HL-60 (cell line): ENCODE measurements around the gene CTNNA1.
"Not testable (repeated sequence)": the region's sequence is repeated elsewhere in the genome, so short reads cannot be mapped to it uniquely, and the experiment has no call there.

Experiments used
- DNase-seq, 2 experiments: peaks; one replicate each; pipeline ENCODE4 v3.0.0-alpha.2; 2010 to 2020; ENCODE audit warnings: low read depth in 1 of 2, low spot score in 1 of 2
- H3K27ac ChIP-seq: fragments of 250-450 bp; sonication (Bioruptor Pico); replicated peaks from 2 replicates; pipeline ENCODE4 v1.5.1; 2020; ENCODE audit warnings: mild to moderate bottlenecking, moderate library complexity
- H3K27me3 ChIP-seq: fragments of 250-450 bp; sonication (Bioruptor Pico); 2 replicates; pipeline ENCODE4 v1.5.1; 2021; ENCODE audit warnings: mild to moderate bottlenecking, moderate library complexity; ENCODE audit not compliant: insufficient read depth, poor library complexity, severe bottlenecking
- H3K4me3 ChIP-seq: replicated peaks from 2 replicates; pipeline ENCODE4 v1.5.1; 2011; ENCODE audit warnings: mild to moderate bottlenecking, control low read depth, low read length; ENCODE audit not compliant: insufficient read depth
- GABPA ChIP-seq: IDR thresholded peaks from 2 replicates; pipeline ENCODE4 v1.6.1; 2012; ENCODE audit warnings: low read depth
- POLR2AphosphoS5 ChIP-seq: IDR thresholded peaks from 2 replicates; pipeline ENCODE4 v1.6.1; 2012; ENCODE audit warnings: low read depth
- SPI1 ChIP-seq: IDR thresholded peaks from 2 replicates; pipeline ENCODE4 v1.6.1; 2012; ENCODE audit warnings: low read depth, mild to moderate bottlenecking, borderline replicate concordance
- TF ChIP-seq, protein P1 (sequence below): IDR thresholded peaks from 2 replicates; pipeline ENCODE4 v1.6.1; 2012; ENCODE audit warnings: low read depth; ENCODE audit not compliant: insufficient replicate concordance
- TF ChIP-seq, protein P2 (sequence below): IDR thresholded peaks from one replicate; pipeline ENCODE4 v1.5.1; 2011; ENCODE audit warnings: low read length, control low read depth, inconsistent platforms; ENCODE audit not compliant: insufficient read depth

Gene CTNNA1

DNA sequence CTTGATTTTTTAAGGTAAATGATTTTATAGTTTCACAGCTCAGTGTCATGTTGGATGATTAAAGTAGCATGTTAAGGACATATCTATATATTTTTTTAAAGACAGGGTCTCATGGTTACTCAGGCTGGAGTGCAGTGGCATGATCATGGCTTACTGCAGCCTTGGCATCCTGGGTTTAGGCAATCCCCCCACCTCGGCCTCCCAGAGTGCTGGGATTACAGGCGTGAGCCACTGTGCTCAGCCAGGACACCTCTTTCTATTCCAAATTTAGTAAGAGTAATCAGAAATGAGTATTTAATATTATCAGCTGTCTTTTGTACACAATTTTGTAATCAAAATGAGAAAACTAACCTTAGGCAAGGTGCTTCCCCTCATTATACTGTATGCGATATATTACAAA lies 160.5 kb downstream of the CTNNA1 start:
- no peak for DNase-seq
- Histone ChIP-seq H3K27ac (no peak overlapping the region), H3K4me3 (no peak overlapping the region), H3K27me3 (no peaks in the 10 kb centered on the region)
- no peak for TF ChIP-seq POLR2AphosphoS5
- TF ChIP-seq SPI1 = no peak
- TF ChIP-seq, protein P1, sequence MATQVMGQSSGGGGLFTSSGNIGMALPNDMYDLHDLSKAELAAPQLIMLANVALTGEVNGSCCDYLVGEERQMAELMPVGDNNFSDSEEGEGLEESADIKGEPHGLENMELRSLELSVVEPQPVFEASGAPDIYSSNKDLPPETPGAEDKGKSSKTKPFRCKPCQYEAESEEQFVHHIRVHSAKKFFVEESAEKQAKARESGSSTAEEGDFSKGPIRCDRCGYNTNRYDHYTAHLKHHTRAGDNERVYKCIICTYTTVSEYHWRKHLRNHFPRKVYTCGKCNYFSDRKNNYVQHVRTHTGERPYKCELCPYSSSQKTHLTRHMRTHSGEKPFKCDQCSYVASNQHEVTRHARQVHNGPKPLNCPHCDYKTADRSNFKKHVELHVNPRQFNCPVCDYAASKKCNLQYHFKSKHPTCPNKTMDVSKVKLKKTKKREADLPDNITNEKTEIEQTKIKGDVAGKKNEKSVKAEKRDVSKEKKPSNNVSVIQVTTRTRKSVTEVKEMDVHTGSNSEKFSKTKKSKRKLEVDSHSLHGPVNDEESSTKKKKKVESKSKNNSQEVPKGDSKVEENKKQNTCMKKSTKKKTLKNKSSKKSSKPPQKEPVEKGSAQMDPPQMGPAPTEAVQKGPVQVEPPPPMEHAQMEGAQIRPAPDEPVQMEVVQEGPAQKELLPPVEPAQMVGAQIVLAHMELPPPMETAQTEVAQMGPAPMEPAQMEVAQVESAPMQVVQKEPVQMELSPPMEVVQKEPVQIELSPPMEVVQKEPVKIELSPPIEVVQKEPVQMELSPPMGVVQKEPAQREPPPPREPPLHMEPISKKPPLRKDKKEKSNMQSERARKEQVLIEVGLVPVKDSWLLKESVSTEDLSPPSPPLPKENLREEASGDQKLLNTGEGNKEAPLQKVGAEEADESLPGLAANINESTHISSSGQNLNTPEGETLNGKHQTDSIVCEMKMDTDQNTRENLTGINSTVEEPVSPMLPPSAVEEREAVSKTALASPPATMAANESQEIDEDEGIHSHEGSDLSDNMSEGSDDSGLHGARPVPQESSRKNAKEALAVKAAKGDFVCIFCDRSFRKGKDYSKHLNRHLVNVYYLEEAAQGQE = no peak
- TF ChIP-seq, protein P2, sequence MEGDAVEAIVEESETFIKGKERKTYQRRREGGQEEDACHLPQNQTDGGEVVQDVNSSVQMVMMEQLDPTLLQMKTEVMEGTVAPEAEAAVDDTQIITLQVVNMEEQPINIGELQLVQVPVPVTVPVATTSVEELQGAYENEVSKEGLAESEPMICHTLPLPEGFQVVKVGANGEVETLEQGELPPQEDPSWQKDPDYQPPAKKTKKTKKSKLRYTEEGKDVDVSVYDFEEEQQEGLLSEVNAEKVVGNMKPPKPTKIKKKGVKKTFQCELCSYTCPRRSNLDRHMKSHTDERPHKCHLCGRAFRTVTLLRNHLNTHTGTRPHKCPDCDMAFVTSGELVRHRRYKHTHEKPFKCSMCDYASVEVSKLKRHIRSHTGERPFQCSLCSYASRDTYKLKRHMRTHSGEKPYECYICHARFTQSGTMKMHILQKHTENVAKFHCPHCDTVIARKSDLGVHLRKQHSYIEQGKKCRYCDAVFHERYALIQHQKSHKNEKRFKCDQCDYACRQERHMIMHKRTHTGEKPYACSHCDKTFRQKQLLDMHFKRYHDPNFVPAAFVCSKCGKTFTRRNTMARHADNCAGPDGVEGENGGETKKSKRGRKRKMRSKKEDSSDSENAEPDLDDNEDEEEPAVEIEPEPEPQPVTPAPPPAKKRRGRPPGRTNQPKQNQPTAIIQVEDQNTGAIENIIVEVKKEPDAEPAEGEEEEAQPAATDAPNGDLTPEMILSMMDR = no peak
- TF ChIP-seq GABPA = no peak

DNA sequence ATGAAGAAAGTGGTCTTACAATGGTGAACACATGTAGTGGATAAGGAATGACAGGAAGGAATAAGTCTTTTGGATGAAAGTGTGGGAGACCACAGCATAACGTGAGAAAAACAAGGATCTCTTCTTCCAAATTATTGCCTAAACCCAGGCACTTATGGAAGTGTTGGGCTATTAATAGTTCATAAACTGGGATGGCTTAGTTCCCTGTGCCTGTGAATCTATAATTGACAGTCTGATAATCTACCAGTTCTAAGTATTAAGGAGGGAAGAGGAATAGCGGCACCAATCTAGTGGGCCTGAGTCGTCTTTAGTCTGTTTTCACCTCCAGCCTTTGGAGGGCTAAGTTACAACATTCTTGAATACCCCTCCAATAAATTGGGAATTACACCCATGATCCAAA lies 161.1 kb downstream of the CTNNA1 start:
- Histone ChIP-seq H3K4me3 (no peak overlapping the region), H3K27me3 (no peaks in the 10 kb centered on the region), H3K27ac (no peak overlapping the region)
- TF ChIP-seq POLR2AphosphoS5 = no peak
- TF ChIP-seq, protein P2 = no peak
- DNase-seq = no peak

DNA sequence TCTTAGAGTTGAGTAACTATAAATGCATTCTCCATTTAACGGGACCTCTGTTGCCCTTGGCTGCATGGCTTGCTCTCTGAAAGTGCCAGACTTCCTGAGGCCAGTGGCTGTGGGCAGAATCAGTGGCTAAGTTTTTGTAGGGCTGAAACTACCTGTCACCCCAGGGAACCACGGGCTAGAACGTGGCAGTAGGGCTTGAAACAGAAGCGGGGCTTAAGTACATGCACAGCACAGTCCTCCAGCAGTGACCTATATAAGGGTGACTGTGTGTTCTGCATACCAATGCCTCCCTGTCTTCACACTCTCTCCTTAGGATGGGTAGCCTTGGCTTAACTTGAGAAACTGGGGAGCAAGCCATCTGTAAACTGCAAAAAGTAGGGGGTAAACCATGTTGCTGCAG lies 165.5 kb downstream of the CTNNA1 start:
- no peak for DNase-seq
- Histone ChIP-seq H3K4me3 (no peak overlapping the region), H3K27ac (no peak overlapping the region), H3K27me3 (no peaks in the 10 kb centered on the region)
- TF ChIP-seq SPI1 (no peak), GABPA (no peak), POLR2AphosphoS5 (no peak)
- TF ChIP-seq, protein P2 = no peak
- TF ChIP-seq, protein P1 = no peak

DNA sequence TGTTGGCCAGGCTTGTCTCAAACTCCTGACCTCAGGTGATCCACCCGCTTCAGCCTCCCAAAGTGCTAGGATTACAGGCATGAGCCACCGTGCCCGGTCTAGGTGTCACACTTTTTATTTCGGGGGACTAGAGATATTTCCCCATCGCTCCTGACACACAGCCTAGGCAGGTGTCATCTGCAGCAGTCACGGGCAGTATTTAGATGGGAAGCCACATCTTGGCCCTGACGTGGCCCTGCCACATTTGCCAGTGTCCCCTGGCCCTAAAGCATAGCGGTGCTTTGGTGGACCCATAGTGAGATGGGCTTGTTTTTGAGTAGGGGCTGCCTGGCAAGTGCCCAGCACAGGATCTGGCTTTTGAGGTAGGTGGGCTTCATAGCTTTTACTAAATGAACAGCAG lies 167.0 kb downstream of the CTNNA1 start:
- no peak overlapping the region for H3K4me3 ChIP-seq
- DNase-seq = no peak
- TF ChIP-seq SPI1 (no peak), GABPA (no peak), POLR2AphosphoS5 (no peak)
- TF ChIP-seq, protein P1 = no peak
- TF ChIP-seq, protein P2 = no peak
- no peak overlapping the region for H3K27ac ChIP-seq
- no peaks in the 10 kb centered on the region for H3K27me3 ChIP-seq

DNA sequence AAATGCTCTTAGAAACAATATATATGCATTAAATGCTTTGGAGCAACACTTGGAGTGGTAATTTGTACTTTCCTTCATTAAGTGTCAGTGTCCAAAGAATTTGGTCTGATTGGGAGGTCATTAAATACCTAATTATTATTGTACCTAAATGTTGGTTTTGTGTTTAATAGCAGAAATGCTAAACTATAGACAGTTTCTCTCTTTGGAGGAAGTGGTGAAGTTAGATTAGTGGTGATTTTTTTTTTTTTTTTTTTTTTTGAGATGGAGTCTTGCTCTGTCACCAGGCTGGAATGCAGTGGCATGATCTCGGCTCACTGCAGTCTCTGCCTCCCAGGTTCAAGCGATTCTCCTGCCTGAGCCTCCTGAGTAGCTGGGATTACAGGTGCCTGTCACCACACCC lies 168.1 kb downstream of the CTNNA1 start:
- H3K27me3 ChIP-seq, H3K27ac ChIP-seq, H3K4me3 ChIP-seq, DNase-seq: not testable (repeated sequence)
